ENCODE results near the gene STKLD1. TPM values are rescaled to one million over a fixed set of nuclear protein-coding genes. Genes with fewer than 3 reads are reported as not detected.
"Not testable (repeated sequence)": the region's sequence is repeated elsewhere in the genome, so short reads cannot be mapped to it uniquely, and the experiment has no call there.

Gene STKLD1
- total RNA-seq, 1 donor from 2014 or later, result 0.16 TPM

DNA sequence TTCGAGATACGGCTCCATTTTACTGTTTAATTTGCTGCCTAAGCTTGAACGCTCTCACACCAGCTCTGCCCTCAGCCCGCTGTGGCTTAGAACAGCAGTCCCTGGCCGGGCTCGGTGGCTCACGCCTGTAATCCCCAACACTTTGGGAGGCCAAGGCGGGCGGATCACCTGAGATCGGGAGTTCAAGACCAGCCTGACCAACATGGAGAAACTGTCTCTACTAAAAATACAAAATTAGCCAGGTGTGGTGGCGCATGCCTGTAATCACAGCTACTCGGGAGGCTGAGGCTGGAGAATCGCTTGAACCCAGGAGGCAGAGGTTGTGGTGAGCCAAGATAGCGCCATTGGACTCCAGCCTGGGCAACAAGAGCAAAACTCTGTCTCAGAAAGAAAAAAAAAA is 1.1 kb downstream of the STKLD1 start:
- H3K36me3 Mint-ChIP-seq (ENCODE audit: low read depth), result peaks cover 23% of the 10 kb centered on the region

DNA sequence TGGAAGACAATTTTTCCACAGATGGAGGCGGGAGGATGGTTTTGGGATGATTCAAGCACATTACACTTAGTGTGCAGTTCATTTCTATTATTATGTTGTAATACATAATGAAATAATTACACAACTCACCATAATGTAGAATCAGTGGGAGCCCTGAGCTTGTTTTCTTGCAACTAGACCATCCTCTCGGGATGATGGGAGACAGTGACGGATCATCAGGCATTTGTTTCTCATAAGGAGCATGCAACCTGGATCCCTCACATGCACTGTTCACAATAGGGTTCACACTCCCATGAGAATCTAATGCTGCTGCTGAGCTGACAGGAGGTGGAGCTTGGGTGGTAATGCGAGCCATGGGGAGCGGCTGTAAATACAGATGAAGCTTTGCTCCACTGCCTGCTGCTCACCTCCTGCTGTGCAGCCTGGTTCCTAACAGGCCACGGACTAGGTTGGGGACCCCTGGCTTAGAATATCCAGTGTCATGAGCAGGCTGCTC is 1.6 kb downstream of the STKLD1 start:
- H3K4me1 Mint-ChIP-seq, result peaks cover 24% of the 10 kb centered on the region
- H3K9me3 Mint-ChIP-seq, result no peaks in the 10 kb centered on the region
- DNase-seq, result no peak
- H3K36me3 Mint-ChIP-seq (ENCODE audit: low read depth), result peaks cover 19% of the 10 kb centered on the region
- intact Hi-C loops (cut with micrococcal nuclease), result no loop called here
- H3K4me3 Mint-ChIP-seq, result no peak overlapping the region
- peaks cover 7% of the 10 kb centered on the region for H3K27me3 Mint-ChIP-seq
- H3K27ac Mint-ChIP-seq, result no peak overlapping the region

More for the DNA sequence above, 1.1 kb downstream of the STKLD1 start:
- peaks cover 29% of the 10 kb centered on the region for H3K4me1 Mint-ChIP-seq
- peak overlapping the region; percentile 67 for H3K4me3 Mint-ChIP-seq
- intact Hi-C loops (cut with micrococcal nuclease); DNase-seq; H3K27me3 Mint-ChIP-seq; H3K9me3 Mint-ChIP-seq; H3K27ac Mint-ChIP-seq: not testable (repeated sequence)

DNA sequence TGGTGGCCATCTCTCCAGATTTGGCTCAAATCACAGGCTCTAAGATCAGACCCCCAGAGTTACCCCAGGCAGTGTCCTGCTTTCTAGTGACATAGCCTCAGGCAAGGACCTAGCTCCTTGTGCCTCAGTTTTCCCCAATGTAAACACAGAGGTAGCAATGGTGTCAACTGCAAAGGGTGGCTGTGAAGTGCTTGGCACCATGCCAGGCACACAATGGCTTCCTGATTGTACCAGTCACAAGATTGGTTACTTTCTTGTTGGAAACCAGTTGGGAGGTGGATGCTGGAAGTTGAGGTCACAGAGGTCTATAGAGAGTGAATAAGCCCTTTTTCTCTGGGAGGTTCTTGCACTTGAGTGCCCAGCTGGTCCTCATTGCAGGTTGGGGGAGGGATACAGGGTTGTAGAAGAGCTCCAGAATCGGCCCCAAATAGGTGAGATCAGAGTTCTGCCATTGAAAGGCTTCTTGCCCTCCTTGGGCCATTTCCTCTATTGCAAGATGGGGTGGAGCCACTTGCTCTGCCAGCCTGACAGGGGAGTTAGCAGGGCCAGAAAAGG is 2.3 kb downstream of the STKLD1 start:
- Mint-ChIP-seq H3K4me1 (peaks cover 17% of the 10 kb centered on the region), H3K9me3 (no peaks in the 10 kb centered on the region), H3K27ac (no peak overlapping the region), H3K27me3 (peaks cover 7% of the 10 kb centered on the region), H3K36me3 (ENCODE audit: low read depth) (peaks cover 12% of the 10 kb centered on the region), H3K4me3 (no peak overlapping the region)
- DNase-seq, result no peak
- intact Hi-C loops (cut with micrococcal nuclease), result no loop called here

GRCh38 chr9:133379153-133380086 is 3.3 kb downstream of the STKLD1 start:
- Mint-ChIP-seq H3K27ac (no peak overlapping the region), H3K9me3 (no peaks in the 10 kb centered on the region), H3K27me3 (peaks cover 7% of the 10 kb centered on the region), H3K36me3 (ENCODE audit: low read depth) (peaks cover 8% of the 10 kb centered on the region), H3K4me3 (no peak overlapping the region), H3K4me1 (peaks cover 13% of the 10 kb centered on the region)
- intact Hi-C loops (cut with micrococcal nuclease), result no loop called here
- DNase-seq, result no peak

- Mint-ChIP-seq H3K27me3 (peaks cover 5% of the 10 kb centered on the region), H3K36me3 (ENCODE audit: low read depth) (no peaks in the 10 kb centered on the region), H3K27ac (no peak overlapping the region), H3K4me3 (no peak overlapping the region), H3K4me1 (peaks cover 6% of the 10 kb centered on the region), H3K9me3 (no peaks in the 10 kb centered on the region)
- intact Hi-C loops (cut with micrococcal nuclease), result no loop called here
- no peak for DNase-seq
These were observed 4.6 kb downstream of the STKLD1 start for GRCh38 chr9:133380734-133381133.

GRCh38 chr9:133382507-133383141 is 6.5 kb downstream of the STKLD1 start:
- H3K4me3 Mint-ChIP-seq, result no peak overlapping the region
- H3K27ac Mint-ChIP-seq, result no peak overlapping the region
- H3K36me3 Mint-ChIP-seq (ENCODE audit: low read depth), result no peaks in the 10 kb centered on the region
- intact Hi-C loops (cut with micrococcal nuclease), result no loop called here
- H3K4me1 Mint-ChIP-seq, result peaks cover 4% of the 10 kb centered on the region
- DNase-seq, result no peak
- peaks cover 3% of the 10 kb centered on the region for H3K27me3 Mint-ChIP-seq
- H3K9me3 Mint-ChIP-seq, result no peaks in the 10 kb centered on the region

GRCh38 chr9:133383438-133383837 is 7.3 kb downstream of the STKLD1 start:
- DNase-seq, result no peak
- Mint-ChIP-seq H3K36me3 (ENCODE audit: low read depth) (no peaks in the 10 kb centered on the region), H3K4me1 (peaks cover 2% of the 10 kb centered on the region), H3K4me3 (no peak overlapping the region), H3K27me3 (no peaks in the 10 kb centered on the region), H3K27ac (no peak overlapping the region), H3K9me3 (no peaks in the 10 kb centered on the region)
- intact Hi-C loops (cut with micrococcal nuclease), result no loop called here

GRCh38 chr9:133384736-133385321 is 8.7 kb downstream of the STKLD1 start:
- Mint-ChIP-seq H3K27me3 (no peaks in the 10 kb centered on the region), H3K4me3 (no peak overlapping the region)

DNA sequence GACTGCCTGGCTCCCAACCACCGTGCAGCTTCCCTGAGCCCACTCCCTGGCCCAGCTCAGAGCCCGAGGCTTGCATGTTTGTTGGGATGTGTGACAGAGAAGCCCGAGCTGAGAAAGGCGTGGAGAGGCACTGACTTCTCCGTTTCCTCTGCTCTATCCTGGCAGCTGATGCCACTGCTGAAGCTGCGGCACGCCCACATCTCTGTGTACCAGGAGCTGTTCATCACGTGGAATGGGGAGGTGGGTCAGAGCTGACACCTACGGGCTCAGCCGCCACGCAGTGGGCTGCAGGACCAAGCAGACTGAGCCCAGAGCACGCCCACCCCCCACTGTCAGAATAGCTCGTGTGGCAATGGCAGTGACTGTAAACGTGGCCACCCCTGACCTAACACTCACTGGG is 9.3 kb downstream of the STKLD1 start:
- DNase-seq, result no peak
- intact Hi-C loops (cut with micrococcal nuclease), result no loop called here
- no peaks in the 10 kb centered on the region for H3K4me1 Mint-ChIP-seq
- no peak overlapping the region for H3K4me3 Mint-ChIP-seq
- no peak overlapping the region for H3K27ac Mint-ChIP-seq
- no peaks in the 10 kb centered on the region for H3K9me3 Mint-ChIP-seq
- H3K36me3 Mint-ChIP-seq (ENCODE audit: low read depth), result no peaks in the 10 kb centered on the region
- H3K27me3 Mint-ChIP-seq, result no peaks in the 10 kb centered on the region

More at GRCh38 chr9:133384736-133385321, 8.7 kb downstream of the STKLD1 start:
- Mint-ChIP-seq H3K27ac (no peak overlapping the region), H3K9me3 (no peaks in the 10 kb centered on the region), H3K36me3 (ENCODE audit: low read depth) (no peaks in the 10 kb centered on the region), H3K4me1 (no peaks in the 10 kb centered on the region)
- intact Hi-C loops (cut with micrococcal nuclease), result no loop called here
- DNase-seq, result no peak

GRCh38 chr9:133386338-133386737 is 10.2 kb downstream of the STKLD1 start:
- intact Hi-C loops (cut with micrococcal nuclease), result no loop called here
- Mint-ChIP-seq H3K27me3 (no peaks in the 10 kb centered on the region), H3K4me3 (no peak overlapping the region), H3K36me3 (ENCODE audit: low read depth) (no peaks in the 10 kb centered on the region), H3K4me1 (no peaks in the 10 kb centered on the region), H3K9me3 (no peaks in the 10 kb centered on the region), H3K27ac (no peak overlapping the region)
- DNase-seq, result no peak

DNA sequence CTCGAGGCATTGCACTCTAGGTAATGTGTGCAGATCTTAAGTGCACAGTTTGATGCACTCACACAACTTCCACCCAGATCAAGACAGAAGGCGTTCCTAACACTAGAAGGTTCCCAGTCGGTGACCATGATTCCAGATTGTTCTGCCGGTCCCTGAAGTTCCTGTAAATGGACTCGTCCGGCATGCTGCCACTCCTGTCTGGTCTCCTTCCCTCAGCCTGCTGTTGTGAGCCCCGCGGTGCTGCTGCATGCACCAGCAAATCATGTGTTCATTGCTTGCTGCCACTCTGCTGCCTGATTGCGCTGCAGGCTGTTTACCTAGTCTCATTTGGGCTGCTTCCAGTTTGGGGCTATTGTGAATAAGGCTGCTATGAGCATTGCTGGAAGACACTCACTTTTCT is 11.5 kb downstream of the STKLD1 start:
- H3K4me3 Mint-ChIP-seq, result no peak overlapping the region

DNA sequence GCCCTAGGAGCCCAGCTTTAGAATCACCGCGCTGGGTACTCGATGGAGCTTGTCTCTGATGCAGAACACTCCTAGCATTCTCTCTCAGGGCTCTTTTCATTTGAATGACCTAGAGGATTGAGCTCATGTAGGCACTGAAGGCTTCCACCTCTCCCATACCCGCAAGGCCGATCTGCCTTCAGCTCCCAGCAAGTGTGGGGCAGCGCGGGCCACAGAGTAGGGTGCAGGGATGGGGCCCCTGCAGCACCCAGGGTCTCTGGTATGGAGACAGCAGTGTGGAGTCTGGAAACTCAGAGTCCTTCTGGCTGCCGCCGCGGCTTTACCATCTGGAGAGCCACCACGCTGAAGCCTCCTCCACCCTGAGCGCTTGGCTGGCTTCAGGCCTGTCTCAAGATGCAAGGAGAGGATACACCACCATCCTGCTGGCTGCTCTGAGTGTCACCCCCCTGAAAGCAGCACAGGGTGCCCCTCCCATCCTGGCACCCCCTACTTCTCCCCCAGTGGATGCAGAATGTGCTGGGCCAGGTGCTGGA is 12.9 kb downstream of the STKLD1 start:
- DNase-seq, result no peak
- Mint-ChIP-seq H3K36me3 (ENCODE audit: low read depth) (no peaks in the 10 kb centered on the region), H3K27me3 (no peaks in the 10 kb centered on the region), H3K4me1 (no peaks in the 10 kb centered on the region), H3K9me3 (no peaks in the 10 kb centered on the region), H3K4me3 (no peak overlapping the region), H3K27ac (no peak overlapping the region)
- intact Hi-C loops (cut with micrococcal nuclease), result no loop called here

More for the DNA sequence above, 11.5 kb downstream of the STKLD1 start:
- Mint-ChIP-seq H3K27me3 (no peaks in the 10 kb centered on the region), H3K9me3 (no peaks in the 10 kb centered on the region), H3K27ac (no peak overlapping the region), H3K36me3 (ENCODE audit: low read depth) (no peaks in the 10 kb centered on the region), H3K4me1 (no peaks in the 10 kb centered on the region)
- intact Hi-C loops (cut with micrococcal nuclease), result no loop called here
- DNase-seq, result no peak

DNA sequence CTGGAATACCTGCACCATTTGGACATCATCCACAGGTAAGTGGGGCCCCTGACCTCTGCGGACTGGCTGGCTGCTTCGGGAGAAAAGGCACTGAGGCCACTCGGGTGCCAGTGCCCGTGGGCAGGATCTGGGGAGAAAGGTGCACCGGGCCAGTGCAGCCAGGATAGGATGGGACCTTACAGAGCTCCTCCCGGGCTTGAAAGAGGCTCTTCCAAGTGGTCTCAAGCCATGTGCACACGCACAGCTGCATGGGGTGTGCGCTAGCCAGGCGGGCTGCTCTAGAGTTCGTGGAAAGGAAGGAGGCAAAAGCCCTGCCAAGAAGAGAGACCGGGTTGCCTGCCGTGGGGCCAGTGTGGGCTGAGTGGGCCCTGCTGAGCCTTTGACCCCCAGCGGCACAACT is 13.4 kb downstream of the STKLD1 start:
- Mint-ChIP-seq H3K4me1 (no peaks in the 10 kb centered on the region), H3K4me3 (no peak overlapping the region), H3K27ac (no peak overlapping the region), H3K9me3 (no peaks in the 10 kb centered on the region), H3K36me3 (ENCODE audit: low read depth) (no peaks in the 10 kb centered on the region), H3K27me3 (no peaks in the 10 kb centered on the region)
- intact Hi-C loops (cut with micrococcal nuclease), result no loop called here
- DNase-seq, result no peak

Data from activated CD4-positive, alpha-beta T cell treated with anti-CD3 and anti-CD28 coated beads, Interleukin-2, amount 10 ng/mL, durations not matched to agents 24 days and 14 days (primary cell).